ENCODE results near the gene CCNL2.

The CCNL2 gene

DNA sequence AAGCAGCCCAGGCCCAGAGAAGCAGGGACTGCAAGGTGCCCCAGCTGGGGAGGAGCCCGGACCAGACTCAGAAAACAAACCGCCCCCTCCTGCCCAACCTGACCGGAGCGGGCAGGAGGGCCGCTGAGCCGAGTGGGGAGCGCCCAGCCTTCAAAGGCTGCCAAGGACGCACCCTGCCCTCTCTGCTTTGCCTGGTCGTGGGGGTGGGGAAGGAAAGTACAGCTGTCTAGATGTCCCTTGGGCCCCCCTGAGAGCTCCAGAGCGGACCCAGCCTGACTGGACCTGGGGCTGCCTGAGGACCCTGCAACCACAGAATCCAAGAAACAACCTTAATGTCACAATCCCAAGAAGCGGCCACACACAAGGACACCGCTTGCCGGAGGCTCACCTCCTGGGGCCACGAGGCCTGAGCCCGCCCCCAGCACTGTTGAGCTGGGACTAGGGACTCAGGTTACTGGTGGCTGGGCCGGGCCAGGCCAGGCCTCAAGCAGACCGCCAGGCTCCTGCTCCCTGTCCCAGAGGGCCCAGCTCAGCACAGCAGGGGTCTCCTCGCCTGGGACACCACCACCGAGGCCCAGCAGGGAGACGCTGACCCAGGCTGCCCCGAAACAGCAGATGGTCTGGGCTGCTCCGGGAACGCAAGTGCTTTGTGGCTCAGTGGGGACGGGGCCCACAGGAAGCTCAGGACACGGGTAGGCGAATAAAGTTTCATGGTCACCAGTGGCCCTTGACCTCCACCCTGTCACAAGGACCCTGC, 51.3 kb downstream of the CCNL2 start:
- TF ChIP-seq, protein P1, sequence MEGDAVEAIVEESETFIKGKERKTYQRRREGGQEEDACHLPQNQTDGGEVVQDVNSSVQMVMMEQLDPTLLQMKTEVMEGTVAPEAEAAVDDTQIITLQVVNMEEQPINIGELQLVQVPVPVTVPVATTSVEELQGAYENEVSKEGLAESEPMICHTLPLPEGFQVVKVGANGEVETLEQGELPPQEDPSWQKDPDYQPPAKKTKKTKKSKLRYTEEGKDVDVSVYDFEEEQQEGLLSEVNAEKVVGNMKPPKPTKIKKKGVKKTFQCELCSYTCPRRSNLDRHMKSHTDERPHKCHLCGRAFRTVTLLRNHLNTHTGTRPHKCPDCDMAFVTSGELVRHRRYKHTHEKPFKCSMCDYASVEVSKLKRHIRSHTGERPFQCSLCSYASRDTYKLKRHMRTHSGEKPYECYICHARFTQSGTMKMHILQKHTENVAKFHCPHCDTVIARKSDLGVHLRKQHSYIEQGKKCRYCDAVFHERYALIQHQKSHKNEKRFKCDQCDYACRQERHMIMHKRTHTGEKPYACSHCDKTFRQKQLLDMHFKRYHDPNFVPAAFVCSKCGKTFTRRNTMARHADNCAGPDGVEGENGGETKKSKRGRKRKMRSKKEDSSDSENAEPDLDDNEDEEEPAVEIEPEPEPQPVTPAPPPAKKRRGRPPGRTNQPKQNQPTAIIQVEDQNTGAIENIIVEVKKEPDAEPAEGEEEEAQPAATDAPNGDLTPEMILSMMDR (IDR thresholded peaks at IDR 0.05), result no peak

DNA sequence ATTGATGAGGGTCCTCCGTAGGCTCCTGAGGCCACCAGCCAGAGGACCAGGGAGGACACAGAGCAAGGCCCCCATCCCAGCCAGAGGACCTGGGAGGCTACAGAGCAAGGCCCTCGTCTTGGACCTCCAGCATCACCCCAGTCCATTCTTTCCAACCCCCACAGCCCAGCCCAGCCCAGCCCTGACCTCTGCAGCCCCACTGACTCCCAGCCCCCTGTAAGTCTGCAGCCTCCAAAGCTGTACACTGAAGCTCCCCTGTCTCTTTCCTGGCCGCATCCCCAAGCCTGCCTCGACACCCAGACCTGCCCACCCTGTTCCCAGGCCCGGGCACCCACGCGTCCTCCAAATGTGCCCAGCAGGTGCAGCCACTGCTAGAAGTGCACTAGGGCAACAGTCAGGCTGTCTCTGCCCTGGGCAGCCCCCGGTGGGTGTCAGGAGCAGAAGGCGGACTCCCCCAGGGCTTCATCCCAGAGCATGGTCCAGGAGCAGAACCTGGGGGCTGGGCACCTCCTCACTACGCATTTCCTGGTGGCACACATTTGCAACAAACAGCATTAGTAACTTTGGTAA, 52.0 kb downstream of the CCNL2 start:
- TF ChIP-seq, protein P1 (IDR thresholded peaks at IDR 0.05), result no peak

DNA sequence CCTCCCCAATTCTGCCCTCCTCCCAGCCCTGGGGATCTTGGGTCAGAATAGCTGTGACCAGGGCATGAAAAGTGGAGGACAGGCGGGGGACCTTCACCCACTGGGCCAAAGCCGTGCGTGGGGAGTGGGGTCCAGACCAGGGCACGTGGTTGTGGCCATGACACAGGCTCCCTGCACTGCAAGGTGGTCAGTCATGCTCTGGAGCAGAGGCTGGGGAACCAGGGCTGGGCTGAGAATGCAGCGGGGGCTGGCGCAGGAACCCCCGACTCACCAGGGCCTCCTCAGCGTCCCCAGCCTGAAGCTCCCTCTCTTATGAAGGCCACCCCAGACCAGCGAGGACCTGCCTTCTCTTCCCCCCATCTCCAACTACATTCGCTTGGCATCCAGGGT, 52.6 kb downstream of the CCNL2 start:
- TF ChIP-seq, protein P1 (IDR thresholded peaks at IDR 0.05), result no peak

DNA sequence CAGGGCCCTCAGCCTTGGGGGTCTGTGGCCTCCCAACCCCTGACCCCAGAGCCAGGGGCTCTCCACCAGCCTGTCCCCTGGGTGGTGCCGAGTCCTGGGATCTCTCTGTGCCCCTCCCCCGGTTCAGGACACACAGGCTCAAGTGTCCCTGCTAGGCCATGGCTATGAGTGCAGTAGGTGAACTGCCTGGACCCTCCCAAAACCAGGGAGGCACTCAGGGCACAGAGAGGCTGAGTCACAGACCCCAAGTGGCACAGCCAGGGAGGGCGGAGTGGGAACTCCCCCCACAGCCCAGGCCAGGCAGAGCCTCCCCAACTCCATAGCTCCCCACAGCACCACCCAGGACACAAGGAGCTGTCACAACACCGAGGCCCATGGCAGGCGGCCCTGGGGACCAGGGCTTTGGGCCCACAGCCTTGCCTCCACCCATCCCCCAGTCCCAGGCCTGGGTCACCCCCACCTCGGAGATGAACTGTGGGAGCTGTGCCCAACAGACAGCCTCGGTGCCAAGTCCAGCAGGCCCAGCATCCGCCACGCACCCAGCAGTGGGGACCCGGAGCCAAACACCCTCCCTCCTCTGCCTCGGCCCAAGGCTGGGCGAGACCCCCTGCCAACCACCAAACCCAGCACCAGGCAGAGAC, 53.2 kb downstream of the CCNL2 start:
- TF ChIP-seq, protein P1 (IDR thresholded peaks at IDR 0.05), result no peak

DNA sequence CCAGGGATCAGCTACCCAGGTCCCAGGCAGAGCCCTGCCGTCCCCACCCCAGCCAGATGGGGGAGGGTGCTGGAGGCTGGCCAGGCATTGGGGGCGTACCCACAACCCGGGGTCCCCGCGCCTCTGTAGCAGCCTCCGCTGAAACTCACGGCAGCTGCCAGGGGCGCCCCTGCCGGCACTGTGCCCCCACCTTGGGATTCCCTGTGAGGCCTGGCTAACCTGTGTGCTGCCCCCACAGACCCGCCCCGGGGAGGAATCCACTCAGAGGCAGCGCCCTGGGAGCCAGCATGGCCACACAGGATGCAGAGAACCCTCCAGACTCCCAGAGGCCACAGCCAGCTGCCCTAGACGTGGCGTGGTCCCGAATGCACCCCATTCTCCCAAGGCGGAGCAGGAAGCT, 53.8 kb downstream of the CCNL2 start:
- TF ChIP-seq, protein P1 (IDR thresholded peaks at IDR 0.05), result no peak

DNA sequence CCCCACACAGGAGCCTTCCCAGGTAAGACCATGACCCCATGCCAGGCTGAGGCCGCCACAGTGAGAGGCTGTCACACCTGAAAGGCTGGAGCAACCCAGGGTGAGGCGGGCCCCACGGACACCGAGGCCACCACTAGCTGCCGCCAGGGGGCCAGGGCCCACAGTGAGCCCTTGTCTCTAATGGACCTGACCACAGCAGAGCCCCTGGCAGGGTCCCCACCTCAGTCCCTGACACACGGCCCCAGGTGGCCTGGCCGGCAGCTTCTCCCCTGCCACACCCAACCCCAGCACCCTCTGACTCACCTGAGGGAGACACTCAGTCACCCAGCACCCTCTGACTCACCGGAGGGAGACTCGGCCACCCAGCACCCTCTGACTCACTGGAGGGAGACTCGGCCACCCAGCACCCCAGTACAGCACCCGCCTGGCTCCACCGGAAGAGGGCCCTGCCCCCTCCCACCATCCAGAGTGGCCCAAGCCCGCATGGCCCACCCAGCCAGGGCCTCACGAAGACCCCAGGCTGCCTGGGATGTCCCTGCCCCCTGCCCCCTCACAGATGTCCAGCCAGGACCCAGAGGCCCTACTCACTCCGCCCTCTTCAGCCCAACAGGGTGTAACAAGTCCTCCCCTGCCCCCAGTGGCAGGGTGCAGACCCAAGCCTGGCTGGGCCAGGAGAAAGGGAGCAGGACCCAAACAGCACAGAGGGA, 54.3 kb downstream of the CCNL2 start:
- TF ChIP-seq, protein P1 (IDR thresholded peaks at IDR 0.05), result peak; percentile 75

DNA sequence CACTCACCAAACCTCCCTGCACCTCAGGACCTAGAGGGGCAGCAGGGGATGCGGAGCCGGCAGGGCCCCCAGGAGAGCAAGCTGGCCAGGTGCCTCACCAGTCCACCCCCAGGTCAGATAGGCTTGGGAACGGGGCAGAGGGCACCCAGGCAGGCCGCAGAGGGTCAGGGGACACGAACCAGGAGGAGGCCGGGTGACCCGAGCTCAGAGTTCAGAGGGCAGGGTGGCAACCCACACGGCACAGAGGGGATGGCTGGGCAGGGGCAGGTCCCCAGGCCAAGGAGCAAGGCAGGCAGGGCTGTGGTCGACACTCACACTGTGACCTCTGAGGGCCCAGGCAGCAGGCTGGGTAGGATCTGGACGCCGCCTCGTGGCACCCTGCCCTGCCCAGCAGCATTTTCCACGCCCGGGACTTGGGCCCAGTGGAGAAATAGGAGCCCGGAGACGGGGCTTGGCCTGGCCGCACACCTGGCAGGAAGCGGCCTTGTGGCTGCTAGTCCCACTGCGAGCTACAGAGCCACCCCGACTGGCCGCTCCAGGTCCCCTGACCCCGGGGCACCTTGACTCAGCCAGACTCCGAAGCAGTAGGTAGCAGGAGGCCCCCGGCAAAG, 55.2 kb downstream of the CCNL2 start:
- TF ChIP-seq, protein P1 (IDR thresholded peaks at IDR 0.05), result no peak
